DOHH2 (cell line): ENCODE measurements around the gene VIL1.
A peak's percentile ranks its signal among the peaks of the same experiment; 100 is the strongest.

ENCODE experiments used
- H3F3A ChIP-seq: fragments of 200-600 bp; sonication (generic), shearing (Covaris generic); 2 replicates; pipeline ENCODE4 v1.6.0; 2016; ENCODE audit warnings: antibody characterized with exemption, mild to moderate bottlenecking; ENCODE audit not compliant: control insufficient read depth, insufficient read depth
- H3K27ac ChIP-seq: fragments of 200-600 bp; sonication (generic); 2 replicates; pipeline ENCODE4 v1.5.1; 2014; ENCODE audit warnings: low read depth, mild to moderate bottlenecking, low read length, moderate library complexity
- H3K27me3 ChIP-seq: fragments of 200-600 bp; sonication (generic); 2 replicates; pipeline ENCODE4 v1.6.1; 2014; ENCODE audit warnings: mild to moderate bottlenecking, low read length, mixed read lengths; ENCODE audit not compliant: control insufficient read depth
- H3K36me3 ChIP-seq: fragments of 200-600 bp; sonication (generic); 2 replicates; pipeline ENCODE4 v1.6.1; 2014; ENCODE audit warnings: mild to moderate bottlenecking, low read length, moderate library complexity, mixed read lengths; ENCODE audit not compliant: control insufficient read depth
- H3K4me1 ChIP-seq: fragments of 200-600 bp; sonication (generic); 2 replicates; pipeline ENCODE4 v1.6.1; 2014; ENCODE audit warnings: mild to moderate bottlenecking, low read length, mixed read lengths; ENCODE audit not compliant: control insufficient read depth
- H3K4me2 ChIP-seq: fragments of 200-600 bp; sonication (generic); 2 replicates; pipeline ENCODE4 v1.6.0; 2014; ENCODE audit warnings: mild to moderate bottlenecking, low read length, moderate library complexity
- H3K4me3 ChIP-seq: fragments of 200-600 bp; sonication (generic); 2 replicates; pipeline ENCODE4 v1.5.1; 2014; ENCODE audit warnings: mild to moderate bottlenecking, low read length, mixed read lengths
- H3K79me2 ChIP-seq: fragments of 200-600 bp; sonication (generic); 2 replicates; pipeline ENCODE4 v1.6.1; 2014; ENCODE audit warnings: mild to moderate bottlenecking, low read length, mixed read lengths; ENCODE audit not compliant: control insufficient read depth
- H3K9me2 ChIP-seq: fragments of 200-600 bp; sonication (generic); replicated peaks from 2 replicates; pipeline ENCODE4 v1.6.1; 2014; ENCODE audit warnings: mild to moderate bottlenecking, low read length, mixed read lengths; ENCODE audit not compliant: control insufficient read depth
- H3K9me3 ChIP-seq: fragments of 200-600 bp; sonication (generic); 2 replicates; pipeline ENCODE4 v1.6.1; 2014; ENCODE audit warnings: antibody characterized with exemption, low read length, mixed read lengths; ENCODE audit not compliant: control insufficient read depth, insufficient read depth
- H4K20me1 ChIP-seq: fragments of 200-600 bp; sonication (generic); 2 replicates; pipeline ENCODE4 v1.6.0; 2014; ENCODE audit warnings: low read depth, mild to moderate bottlenecking, antibody characterized with exemption, low read length, moderate library complexity; ENCODE audit not compliant: control insufficient read depth, insufficient read depth
- EZH2phosphoT487 ChIP-seq: fragments of 200-600 bp; sonication (generic); IDR thresholded peaks from 2 replicates; pipeline ENCODE4 v1.6.1; 2017; ENCODE audit warnings: borderline replicate concordance, mild to moderate bottlenecking, antibody characterized with exemption, low read length, moderate library complexity, mixed read lengths
- TF ChIP-seq, protein P1 (sequence below): fragments of 200-600 bp; sonication (generic); IDR thresholded peaks from one replicate; pipeline ENCODE4 v1.5.1; 2014; ENCODE audit warnings: antibody characterized with exemption, mild to moderate bottlenecking, low read depth, low read length; ENCODE audit not compliant: poor library complexity, severe bottlenecking

VIL1 gene

DNA sequence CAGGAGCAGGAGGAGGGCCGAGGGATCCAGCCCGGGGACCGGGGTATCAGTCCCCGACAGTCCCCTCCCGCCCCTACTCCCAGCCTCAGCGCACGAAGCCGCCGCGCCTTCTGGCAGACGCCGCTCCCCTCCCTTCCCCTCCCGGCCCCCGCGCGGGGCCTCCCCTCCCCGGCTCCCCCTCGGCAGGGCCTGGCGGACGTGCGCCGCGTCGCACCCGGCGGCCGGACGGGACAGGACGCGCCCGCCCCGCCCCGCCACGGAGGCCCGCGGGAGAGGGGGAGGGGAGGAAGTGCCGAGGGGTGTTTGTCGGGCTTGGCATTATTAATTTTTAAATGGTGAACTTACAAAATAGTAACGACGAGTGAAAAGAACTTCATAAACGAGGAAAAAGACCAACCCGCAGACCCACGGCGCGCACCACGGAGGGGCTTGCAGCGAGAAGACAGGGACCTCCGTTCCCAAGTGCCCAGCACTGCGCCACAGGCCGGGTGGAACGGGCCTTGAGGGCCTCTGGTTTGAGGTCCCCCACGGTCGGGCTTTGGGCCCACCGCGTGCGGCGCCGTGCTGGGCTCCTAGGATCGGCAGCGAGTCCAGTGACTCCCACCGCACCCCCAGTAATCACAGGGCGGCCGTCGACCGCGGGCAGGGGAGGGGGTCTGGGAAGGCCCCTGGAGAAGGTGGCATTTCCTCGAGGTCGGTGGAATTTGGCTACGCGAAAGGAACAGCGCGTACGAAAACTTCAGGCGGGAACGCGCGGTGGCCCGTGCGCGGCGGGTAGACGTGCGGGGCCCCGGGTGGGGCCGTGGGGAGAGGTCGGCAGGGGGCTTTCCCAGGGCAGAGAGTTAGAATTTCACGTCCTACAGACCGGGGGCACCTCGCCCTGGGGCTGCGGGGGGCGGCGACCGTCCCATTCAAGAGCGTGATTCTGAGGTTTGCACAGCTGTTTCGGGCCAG lies 20.2 kb upstream of the VIL1 start:
- Histone ChIP-seq H3K9me3 (no peaks in the 10 kb centered on the region), H3K79me2 (peaks cover 47% of the 10 kb centered on the region)

DNA sequence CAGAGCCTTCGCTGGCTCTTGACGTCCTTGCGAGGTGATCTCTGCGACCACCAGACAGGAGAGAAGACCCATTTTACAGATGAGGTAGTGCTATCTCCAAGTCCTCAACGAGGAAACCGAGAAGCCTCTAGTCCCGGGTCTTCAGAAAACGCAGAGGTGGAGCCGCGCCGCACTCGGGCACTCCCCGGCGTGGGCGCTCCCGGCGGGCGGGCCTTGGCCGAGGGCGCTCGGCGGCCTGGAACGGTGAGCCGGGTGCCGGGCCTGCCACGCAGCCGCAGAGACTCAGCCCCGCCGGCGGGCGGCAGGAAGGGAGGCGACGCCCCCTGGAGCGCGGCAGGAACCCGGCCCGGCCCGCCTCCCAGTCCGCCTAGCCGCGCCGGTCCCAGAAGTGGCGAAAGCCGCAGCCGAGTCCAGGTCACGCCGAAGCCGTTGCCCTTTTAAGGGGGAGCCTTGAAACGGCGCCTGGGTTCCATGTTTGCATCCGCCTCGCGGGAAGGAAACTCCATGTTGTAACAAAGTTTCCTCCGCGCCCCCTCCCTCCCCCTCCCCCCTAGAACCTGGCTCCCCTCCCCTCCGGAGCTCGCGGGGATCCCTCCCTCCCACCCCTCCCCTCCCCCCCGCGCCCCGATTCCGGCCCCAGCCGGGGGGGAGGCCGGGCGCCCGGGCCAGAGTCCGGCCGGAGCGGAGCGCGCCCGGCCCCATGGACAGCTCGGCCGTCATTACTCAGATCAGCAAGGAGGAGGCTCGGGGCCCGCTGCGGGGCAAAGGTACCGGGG lies 19.3 kb upstream of the VIL1 start, which contains the start of gene CTDSP1:
TSS of gene CTDSP1 (plus strand) at position 478 of the 776 bp plus-strand sequence. CDS start at position 701, 223 bp downstream.
- H3K4me1 ChIP-seq = peaks cover 78% of the 10 kb centered on the region
- H3K36me3 ChIP-seq = peaks cover 39% of the 10 kb centered on the region
- TF ChIP-seq, protein P1, sequence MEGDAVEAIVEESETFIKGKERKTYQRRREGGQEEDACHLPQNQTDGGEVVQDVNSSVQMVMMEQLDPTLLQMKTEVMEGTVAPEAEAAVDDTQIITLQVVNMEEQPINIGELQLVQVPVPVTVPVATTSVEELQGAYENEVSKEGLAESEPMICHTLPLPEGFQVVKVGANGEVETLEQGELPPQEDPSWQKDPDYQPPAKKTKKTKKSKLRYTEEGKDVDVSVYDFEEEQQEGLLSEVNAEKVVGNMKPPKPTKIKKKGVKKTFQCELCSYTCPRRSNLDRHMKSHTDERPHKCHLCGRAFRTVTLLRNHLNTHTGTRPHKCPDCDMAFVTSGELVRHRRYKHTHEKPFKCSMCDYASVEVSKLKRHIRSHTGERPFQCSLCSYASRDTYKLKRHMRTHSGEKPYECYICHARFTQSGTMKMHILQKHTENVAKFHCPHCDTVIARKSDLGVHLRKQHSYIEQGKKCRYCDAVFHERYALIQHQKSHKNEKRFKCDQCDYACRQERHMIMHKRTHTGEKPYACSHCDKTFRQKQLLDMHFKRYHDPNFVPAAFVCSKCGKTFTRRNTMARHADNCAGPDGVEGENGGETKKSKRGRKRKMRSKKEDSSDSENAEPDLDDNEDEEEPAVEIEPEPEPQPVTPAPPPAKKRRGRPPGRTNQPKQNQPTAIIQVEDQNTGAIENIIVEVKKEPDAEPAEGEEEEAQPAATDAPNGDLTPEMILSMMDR = no peak
- TF ChIP-seq EZH2phosphoT487 = no peak
- H3K9me2 ChIP-seq = no peaks in the 10 kb centered on the region
- no peaks in the 10 kb centered on the region for H3K9me3 ChIP-seq
- H3K27ac ChIP-seq = peak within 1 kb of the TSS; percentile 92
- peaks cover 47% of the 10 kb centered on the region for H3K79me2 ChIP-seq
- H3K4me2 ChIP-seq = peak within 1 kb of the TSS; percentile 94
- no peaks in the 10 kb centered on the region for H4K20me1 ChIP-seq
- peak within 1 kb of the TSS; percentile 90 for H3K4me3 ChIP-seq
- peaks cover 15% of the 10 kb centered on the region for H3F3A ChIP-seq
- H3K27me3 ChIP-seq = no peaks in the 10 kb centered on the region

More for the DNA sequence above, 20.2 kb upstream of the VIL1 start:
- TF ChIP-seq, protein P1 = no peak
- TF ChIP-seq EZH2phosphoT487 = no peak
- Histone ChIP-seq H3K4me1 (peaks cover 73% of the 10 kb centered on the region), H3F3A (peaks cover 15% of the 10 kb centered on the region), H3K27ac (peak overlapping the region; percentile 92), H4K20me1 (no peaks in the 10 kb centered on the region), H3K9me2 (no peaks in the 10 kb centered on the region), H3K27me3 (no peaks in the 10 kb centered on the region), H3K4me2 (peak overlapping the region; percentile 94), H3K4me3 (peak overlapping the region; percentile 90), H3K36me3 (peaks cover 30% of the 10 kb centered on the region)

- TF ChIP-seq, protein P1 = no peak
- no peak for TF ChIP-seq EZH2phosphoT487
- Histone ChIP-seq H3K4me2 (peak overlapping the region; percentile 78), H3K4me3 (peak overlapping the region; percentile 81)
These were observed 18.6 kb upstream of the VIL1 start for GRCh38 chr2:218400167-218400929.

More at GRCh38 chr2:218400167-218400929, 18.6 kb upstream of the VIL1 start:
- H3K36me3 ChIP-seq = peaks cover 46% of the 10 kb centered on the region
- H3F3A ChIP-seq = peaks cover 15% of the 10 kb centered on the region
- no peaks in the 10 kb centered on the region for H3K9me2 ChIP-seq
- H3K4me1 ChIP-seq = peaks cover 78% of the 10 kb centered on the region
- H3K27me3 ChIP-seq = no peaks in the 10 kb centered on the region
- no peaks in the 10 kb centered on the region for H4K20me1 ChIP-seq
- H3K79me2 ChIP-seq = peaks cover 47% of the 10 kb centered on the region
- H3K27ac ChIP-seq = peak overlapping the region; percentile 77
- H3K9me3 ChIP-seq = no peaks in the 10 kb centered on the region
